Measurements from ENCODE around the gene KCP. TPM values are rescaled to one million over a fixed set of nuclear protein-coding genes. Genes with fewer than 3 reads are reported as not detected.

KCP gene
- total RNA-seq, 2 donors from 2014 or later, result 0.21 TPM; not detected in 1

DNA sequence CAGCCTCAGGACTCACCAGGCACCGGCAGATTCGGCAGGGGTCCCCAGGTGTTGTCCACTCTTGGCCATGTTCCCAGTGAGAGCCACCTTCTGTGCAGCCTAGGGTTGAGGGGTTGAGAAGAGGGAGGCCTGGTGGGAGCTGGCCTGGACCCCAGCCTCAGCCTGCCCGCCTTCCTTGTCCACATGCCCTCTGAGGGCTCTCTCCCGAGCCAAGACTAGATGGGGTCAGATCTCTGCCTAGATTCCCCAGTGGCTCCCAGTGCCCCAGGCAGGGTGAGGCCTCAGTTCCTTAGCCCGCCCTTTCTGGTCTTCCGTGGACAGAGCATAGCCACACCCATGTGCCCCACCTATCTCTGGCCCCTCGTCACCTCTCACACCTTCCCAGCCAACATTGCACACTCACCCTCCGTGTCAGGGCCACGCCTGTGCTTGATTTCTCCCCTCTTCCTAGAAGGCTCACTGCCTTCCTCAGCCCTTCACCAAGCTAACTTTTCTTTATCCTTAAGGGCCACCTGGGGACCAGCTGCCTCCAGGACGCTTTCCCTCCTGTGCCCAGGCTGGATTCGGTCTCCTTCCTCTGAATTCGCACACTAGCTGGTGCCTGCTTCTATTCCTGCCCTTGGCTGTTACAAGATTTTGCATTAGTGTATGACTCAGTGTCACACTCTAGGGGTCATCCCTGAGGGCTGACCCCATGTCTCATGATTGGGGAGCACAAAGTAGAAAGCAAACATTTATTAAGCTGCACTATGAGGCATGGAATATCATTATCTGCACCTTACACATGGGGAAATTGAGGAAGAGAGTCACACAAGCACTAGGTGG lies 7.5 kb downstream of the KCP start:
- Mint-ChIP-seq H3K27ac (no peak overlapping the region), H3K27me3 (ENCODE audit: low read depth) (peaks cover 18% of the 10 kb centered on the region), H3K36me3 (ENCODE audit: insufficient read depth in 2 of 2) (peaks cover 3 to 4% of the 10 kb centered on the region in 2 donors), H3K4me3 (no peak overlapping the region), H3K4me1 (ENCODE audit: low read depth) (no peaks in the 10 kb centered on the region), H3K9me3 (peaks cover 0 to 2% of the 10 kb centered on the region in 2 donors)
- ATAC-seq (replicated peaks in 1 of 2) (no peak), DNase-seq (no peak)

- H3K4me1 Mint-ChIP-seq (ENCODE audit: low read depth), result no peaks in the 10 kb centered on the region
- no peak overlapping the region for H3K4me3 Mint-ChIP-seq
- ATAC-seq (replicated peaks in 1 of 2) (no peak), DNase-seq (no peak)
- H3K27me3 Mint-ChIP-seq (ENCODE audit: low read depth), result peaks cover 11% of the 10 kb centered on the region
- H3K36me3 Mint-ChIP-seq (ENCODE audit: insufficient read depth in 2 of 2), result peaks cover 3 to 4% of the 10 kb centered on the region in 2 donors
- no peak overlapping the region for H3K27ac Mint-ChIP-seq
- H3K9me3 Mint-ChIP-seq, result peaks cover 0 to 2% of the 10 kb centered on the region in 2 donors
These were observed 10.3 kb downstream of the KCP start for GRCh38 chr7:128900237-128900636.

DNA sequence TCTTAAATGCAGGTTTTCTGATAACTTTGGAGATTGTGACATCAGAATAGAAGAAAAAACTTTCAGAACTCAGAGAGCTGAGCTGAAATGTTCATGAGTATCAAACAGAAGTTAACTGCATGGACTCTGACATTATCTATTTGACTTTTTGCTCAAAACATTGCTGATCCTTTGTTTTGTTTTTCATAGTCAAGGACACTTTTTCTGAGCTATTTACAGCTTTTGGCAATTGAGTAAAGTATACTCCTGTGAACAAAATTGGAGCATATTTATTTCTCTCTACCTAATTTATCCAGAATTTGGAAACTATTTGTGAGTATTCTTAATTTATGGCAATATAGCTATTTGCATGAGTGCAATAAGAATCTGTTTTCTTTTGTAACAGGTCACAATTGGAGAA lies 11.1 kb downstream of the KCP start:
- Mint-ChIP-seq H3K4me1 (ENCODE audit: low read depth) (no peaks in the 10 kb centered on the region), H3K9me3 (peaks cover 0 to 2% of the 10 kb centered on the region in 2 donors), H3K4me3 (no peak overlapping the region), H3K36me3 (ENCODE audit: insufficient read depth in 2 of 2) (peaks cover 3 to 4% of the 10 kb centered on the region in 2 donors), H3K27me3 (ENCODE audit: low read depth) (peaks cover 11% of the 10 kb centered on the region), H3K27ac (no peak overlapping the region)
- no peak for ATAC-seq (replicated peaks in 1 of 2)
- no peak for DNase-seq

DNA sequence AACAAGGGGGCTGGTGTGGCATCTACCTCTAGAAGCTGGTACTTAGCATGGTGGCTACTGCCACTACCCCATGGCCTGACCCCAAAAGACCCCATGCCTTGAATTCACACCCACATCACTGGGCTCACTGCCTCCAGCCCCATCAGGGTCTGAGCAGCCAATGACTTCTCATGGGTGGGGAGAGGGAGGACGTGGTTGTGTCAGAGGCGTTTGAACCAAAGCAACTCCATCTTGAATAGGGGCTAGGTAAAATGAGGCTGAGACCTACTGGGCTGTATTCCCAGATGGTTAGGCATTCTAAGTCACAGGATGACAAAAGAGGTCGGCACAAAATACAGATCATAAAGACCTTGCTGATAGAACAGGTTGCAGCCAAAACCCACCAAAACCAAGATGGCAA lies 15.2 kb downstream of the KCP start:
- no peak overlapping the region for H3K4me3 Mint-ChIP-seq
- peaks cover 0 to 2% of the 10 kb centered on the region in 2 donors for H3K9me3 Mint-ChIP-seq
- H3K36me3 Mint-ChIP-seq (ENCODE audit: insufficient read depth in 2 of 2), result peaks cover 3 to 4% of the 10 kb centered on the region in 2 donors
- peaks cover 6% of the 10 kb centered on the region for H3K27me3 Mint-ChIP-seq (ENCODE audit: low read depth)
- DNase-seq, result no peak
- ATAC-seq (replicated peaks in 1 of 2), result no peak
- H3K4me1 Mint-ChIP-seq (ENCODE audit: low read depth), result no peaks in the 10 kb centered on the region
- H3K27ac Mint-ChIP-seq, result no peak overlapping the region

- no peak overlapping the region for H3K27ac Mint-ChIP-seq
- DNase-seq, result no peak
- ATAC-seq (replicated peaks in 1 of 2), result no peak
- peaks cover 3 to 4% of the 10 kb centered on the region in 2 donors for H3K36me3 Mint-ChIP-seq (ENCODE audit: insufficient read depth in 2 of 2)
- no peak overlapping the region for H3K4me3 Mint-ChIP-seq
- H3K27me3 Mint-ChIP-seq (ENCODE audit: low read depth), result peaks cover 17% of the 10 kb centered on the region
- H3K9me3 Mint-ChIP-seq, result peaks cover 0 to 2% of the 10 kb centered on the region in 2 donors
- no peaks in the 10 kb centered on the region for H3K4me1 Mint-ChIP-seq (ENCODE audit: low read depth)
These were observed 16.4 kb downstream of the KCP start for GRCh38 chr7:128894101-128894440.

DNA sequence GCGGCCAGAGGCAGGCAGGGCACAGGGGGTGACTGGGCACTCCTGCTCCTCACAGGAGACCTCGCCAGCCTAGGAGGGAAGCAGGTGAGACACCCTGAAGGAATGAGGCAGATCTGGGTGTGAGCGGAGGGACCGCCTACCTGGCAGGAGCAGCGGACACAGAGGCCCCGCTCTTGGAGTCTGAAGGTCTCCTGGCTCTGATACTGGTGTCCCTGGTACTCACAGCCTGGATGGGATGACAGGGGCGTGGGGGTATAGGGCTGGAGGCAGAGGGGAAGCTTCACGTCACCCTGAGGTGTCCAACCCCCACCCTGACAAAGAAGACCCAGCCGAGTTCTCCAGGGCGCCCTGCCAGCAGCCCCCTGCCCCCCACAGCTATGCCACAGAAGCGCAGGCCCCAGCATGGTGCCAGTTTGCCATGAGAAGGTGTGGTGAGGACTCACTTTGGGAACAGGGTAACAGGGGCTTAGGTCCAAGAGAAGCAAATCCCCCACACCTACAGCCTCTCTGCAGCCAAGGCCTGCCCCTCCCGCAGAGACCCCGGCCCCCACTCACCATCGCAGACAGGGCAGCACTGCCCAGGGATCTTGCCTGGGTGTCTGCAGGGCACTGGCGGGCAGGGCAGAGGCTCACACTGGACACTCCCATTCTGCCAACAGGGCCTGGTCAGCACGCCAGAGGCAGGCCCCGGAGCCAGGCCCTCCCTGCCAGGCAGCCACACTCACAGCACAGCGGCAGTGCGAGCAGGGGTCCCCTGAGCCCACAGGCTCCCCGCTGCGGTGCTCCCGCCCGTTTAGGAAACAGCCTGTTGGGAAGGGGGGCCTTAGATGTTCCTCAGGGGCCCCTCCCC lies 17.0 kb downstream of the KCP start:
- ATAC-seq (replicated peaks in 1 of 2) (no peak), DNase-seq (no peak)
- H3K36me3 Mint-ChIP-seq (ENCODE audit: insufficient read depth in 2 of 2), result peaks cover 2 to 3% of the 10 kb centered on the region in 2 donors
- H3K9me3 Mint-ChIP-seq, result peaks cover 0 to under 1% of the 10 kb centered on the region in 2 donors
- H3K4me3 Mint-ChIP-seq, result no peak overlapping the region
- no peak overlapping the region for H3K27ac Mint-ChIP-seq
- H3K27me3 Mint-ChIP-seq (ENCODE audit: low read depth), result peaks cover 14% of the 10 kb centered on the region
- H3K4me1 Mint-ChIP-seq (ENCODE audit: low read depth), result no peaks in the 10 kb centered on the region

DNA sequence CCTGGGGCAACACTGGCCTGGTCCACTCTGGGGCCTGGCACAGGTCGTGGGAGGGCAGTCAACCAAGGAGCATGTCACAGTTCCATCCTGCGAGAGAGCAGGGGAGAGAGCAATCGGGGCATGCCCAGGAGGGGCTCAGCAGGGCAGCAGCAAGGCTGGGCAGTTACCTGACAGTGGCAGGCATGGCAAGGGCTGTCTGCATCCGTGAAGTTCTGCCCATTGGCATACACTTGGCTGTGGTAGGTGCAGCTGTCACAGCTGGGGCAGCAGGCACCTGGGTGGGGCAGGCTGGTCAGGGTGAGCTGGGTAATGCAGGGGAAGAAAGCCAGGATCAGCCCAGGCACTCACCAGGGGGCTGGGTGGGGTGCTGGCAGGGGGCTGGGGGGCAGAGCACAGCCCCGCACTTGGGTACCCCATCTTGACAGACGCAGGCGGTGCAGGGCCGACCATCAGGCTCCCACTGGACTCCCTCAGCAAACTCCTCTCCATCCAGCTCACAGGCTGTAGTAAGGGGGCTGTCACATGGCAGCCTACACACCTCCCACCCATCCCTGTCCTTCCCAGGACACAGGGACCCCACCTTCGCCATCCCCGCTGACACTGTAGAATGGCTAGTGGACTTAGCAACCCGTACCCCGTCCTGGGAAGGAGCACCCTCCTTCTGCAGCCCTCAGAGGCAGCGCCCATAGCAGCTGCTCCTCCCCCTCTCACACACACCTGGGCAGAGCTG lies 17.8 kb downstream of the KCP start:
- Mint-ChIP-seq H3K9me3 (no peaks in the 10 kb centered on the region), H3K4me3 (no peak overlapping the region), H3K27me3 (ENCODE audit: low read depth) (peaks cover 11% of the 10 kb centered on the region), H3K36me3 (ENCODE audit: insufficient read depth in 2 of 2) (no peaks in the 10 kb centered on the region), H3K4me1 (ENCODE audit: low read depth) (no peaks in the 10 kb centered on the region), H3K27ac (no peak overlapping the region)
- ATAC-seq (replicated peaks in 1 of 2) (no peak), DNase-seq (no peak)

DNA sequence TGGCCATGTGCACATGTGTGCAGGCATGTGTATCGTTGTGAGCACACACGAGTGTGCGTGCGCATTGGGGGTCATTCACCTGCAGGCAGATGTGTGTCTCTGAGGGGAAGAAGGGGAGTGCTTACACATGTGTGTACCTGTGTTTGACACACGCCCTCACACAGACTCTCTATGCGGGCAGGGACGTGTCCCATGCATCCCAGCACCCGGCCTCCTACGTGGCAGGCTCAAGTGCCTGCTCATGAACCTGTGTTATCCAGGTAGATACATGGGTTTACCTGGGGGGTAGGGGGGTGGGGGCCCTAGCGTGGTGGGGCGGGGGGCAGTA lies 18.6 kb downstream of the KCP start:
- Mint-ChIP-seq H3K27me3 (ENCODE audit: low read depth) (peaks cover 11% of the 10 kb centered on the region), H3K9me3 (no peaks in the 10 kb centered on the region), H3K36me3 (ENCODE audit: insufficient read depth in 2 of 2) (no peaks in the 10 kb centered on the region), H3K4me1 (ENCODE audit: low read depth) (no peaks in the 10 kb centered on the region), H3K4me3 (no peak overlapping the region), H3K27ac (no peak overlapping the region)
- ATAC-seq (replicated peaks in 1 of 2) (no peak), DNase-seq (no peak)

GRCh38 chr7:128891110-128891941 lies 19.2 kb downstream of the KCP start:
- peaks cover 11% of the 10 kb centered on the region for H3K27me3 Mint-ChIP-seq (ENCODE audit: low read depth)
- H3K4me3 Mint-ChIP-seq, result no peak overlapping the region
- DNase-seq (no peak), ATAC-seq (replicated peaks in 1 of 2) (peak; percentile 12 to 25)
- no peaks in the 10 kb centered on the region for H3K9me3 Mint-ChIP-seq
- H3K36me3 Mint-ChIP-seq (ENCODE audit: insufficient read depth in 2 of 2), result no peaks in the 10 kb centered on the region
- no peaks in the 10 kb centered on the region for H3K4me1 Mint-ChIP-seq (ENCODE audit: low read depth)
- H3K27ac Mint-ChIP-seq, result no peak overlapping the region

DNA sequence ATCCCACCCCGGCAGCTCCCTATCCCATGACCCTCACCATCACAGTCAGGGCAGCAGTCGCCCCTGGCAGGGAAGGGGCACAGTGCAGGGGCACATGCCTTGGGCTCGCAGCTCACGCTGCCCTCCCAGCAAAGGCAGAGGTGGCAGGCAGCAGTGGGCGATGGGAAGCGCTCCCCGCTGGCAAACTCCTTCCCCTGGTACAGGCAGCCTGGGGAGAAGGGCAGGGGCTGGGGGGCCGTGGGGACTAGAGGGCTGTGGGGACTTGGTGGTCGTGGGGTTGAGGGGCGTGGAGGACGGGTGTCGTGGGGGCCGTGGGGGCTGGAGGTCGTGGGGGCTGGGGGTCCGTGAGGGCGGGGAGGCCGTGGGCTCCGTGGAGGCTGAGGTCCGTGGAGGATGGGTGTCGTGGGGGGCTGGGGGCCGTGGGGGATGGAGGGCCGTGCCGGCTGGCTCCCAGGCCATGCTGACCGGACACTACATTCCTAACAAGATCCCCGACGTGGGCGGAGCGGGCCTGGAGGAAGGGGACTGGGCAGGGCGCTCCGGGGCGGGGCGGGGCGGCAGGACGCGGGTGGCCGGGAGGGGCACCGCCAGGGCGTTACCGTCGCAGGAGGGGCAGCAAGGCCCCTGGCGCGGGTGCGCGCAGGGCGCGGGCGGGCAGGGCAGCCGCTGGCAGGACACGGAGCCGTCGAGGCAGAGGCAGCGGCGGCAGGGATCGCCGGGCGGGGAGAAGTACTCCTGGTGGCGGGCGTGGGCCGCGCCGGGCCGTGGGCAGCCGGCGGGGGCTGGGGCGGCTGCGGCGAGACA lies 20.0 kb downstream of the KCP start:
- H3K36me3 Mint-ChIP-seq (ENCODE audit: insufficient read depth in 2 of 2), result no peaks in the 10 kb centered on the region

DNA sequence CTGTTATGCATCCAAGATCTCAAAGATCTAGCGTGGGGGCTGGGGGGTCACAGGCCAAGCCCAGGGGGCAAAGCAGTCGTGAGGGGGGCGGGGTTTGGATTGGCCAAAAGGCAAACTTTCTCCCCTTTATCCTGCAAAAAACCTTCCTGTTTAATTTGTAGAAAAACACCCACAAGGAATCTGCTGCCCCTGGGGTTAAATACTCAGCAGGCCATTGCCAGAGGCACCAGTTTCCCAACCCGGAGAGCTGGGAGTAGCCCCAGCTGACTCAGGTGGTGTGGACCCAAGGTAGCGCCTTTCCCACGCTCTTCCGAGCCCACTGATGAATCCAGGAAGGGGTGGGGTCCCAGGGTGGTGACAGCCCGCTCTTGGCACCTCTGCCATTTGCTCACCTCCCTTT lies 21.4 kb downstream of the KCP start:
- Mint-ChIP-seq H3K36me3 (ENCODE audit: insufficient read depth in 2 of 2) (no peaks in the 10 kb centered on the region), H3K27me3 (ENCODE audit: low read depth) (peaks cover 11% of the 10 kb centered on the region)
- no peak for ATAC-seq (replicated peaks in 1 of 2)

More for the DNA sequence above, 20.0 kb downstream of the KCP start:
- H3K27me3 Mint-ChIP-seq (ENCODE audit: low read depth), result peaks cover 11% of the 10 kb centered on the region
- no peaks in the 10 kb centered on the region for H3K9me3 Mint-ChIP-seq
- DNase-seq, result no peak
- H3K4me3 Mint-ChIP-seq, result peak overlapping the region in 1 of 2 donors; percentile 61
- H3K4me1 Mint-ChIP-seq (ENCODE audit: low read depth), result no peaks in the 10 kb centered on the region
- no peak overlapping the region for H3K27ac Mint-ChIP-seq
- peak; percentile 18 to 33 for ATAC-seq (replicated peaks in 1 of 2)

GRCh38 chr7:128888756-128889095 lies 21.8 kb downstream of the KCP start:
- no peak overlapping the region for H3K27ac Mint-ChIP-seq
- H3K4me3 Mint-ChIP-seq, result no peak overlapping the region
- peaks cover 11% of the 10 kb centered on the region for H3K27me3 Mint-ChIP-seq (ENCODE audit: low read depth)
- H3K9me3 Mint-ChIP-seq, result no peaks in the 10 kb centered on the region
- ATAC-seq (replicated peaks in 1 of 2) (no peak), DNase-seq (no peak)
- H3K4me1 Mint-ChIP-seq (ENCODE audit: low read depth), result no peaks in the 10 kb centered on the region
- H3K36me3 Mint-ChIP-seq (ENCODE audit: insufficient read depth in 2 of 2), result no peaks in the 10 kb centered on the region

More for the DNA sequence above, 21.4 kb downstream of the KCP start:
- Mint-ChIP-seq H3K27ac (no peak overlapping the region), H3K4me3 (no peak overlapping the region), H3K9me3 (no peaks in the 10 kb centered on the region), H3K4me1 (ENCODE audit: low read depth) (no peaks in the 10 kb centered on the region)
- DNase-seq, result no peak
